B cell (primary cell): ENCODE data around the gene DPY19L1. TPM values are rescaled to one million over a fixed set of nuclear protein-coding genes. Genes with fewer than 3 reads are reported as not detected.
"Not testable (repeated sequence)": the region's sequence is repeated elsewhere in the genome, so short reads cannot be mapped to it uniquely, and the experiment has no call there.

Experiments
- ATAC-seq: fragments of 200-7000 bp; cut with Tn5 transposase; one replicate; pipeline ENCODE4 v1.10.0; 2021; ENCODE audit warnings: low read depth, mild to moderate bottlenecking, moderate number of reproducible peaks, moderate library complexity
- CTCF ChIA-PET: fragments of 350-600 bp; sonication (Branson Sonifier 250); formaldehyde crosslinking; loops from one replicate; lab custom pipeline; 2021; ENCODE audit warnings: antibody characterized with exemption, inconsistent platforms; lab: Charles Lee
- POLR2A ChIA-PET: fragments of 350-600 bp; sonication (Branson Sonifier 250); formaldehyde crosslinking; loops from one replicate; lab custom pipeline; 2021; ENCODE audit warnings: antibody characterized with exemption; lab: Charles Lee
- DNase-seq: peaks from one replicate; pipeline ENCODE4 v3.0.0; 2013
- H2AFZ ChIP-seq: 2 replicates; pipeline ENCODE4 v1.6.1; 2012; ENCODE audit warnings: mild to moderate bottlenecking, low read depth, low read length; ENCODE audit not compliant: insufficient read depth, poor library complexity, severe bottlenecking
- H3K27ac ChIP-seq, 2 donors: 1 replicate in 1 of 2; 2 replicates in 1 of 2; pipeline ENCODE4 v1.5.1; 2012 to 2013; ENCODE audit warnings: low read length in 2 of 2, mild to moderate bottlenecking in 2 of 2, moderate library complexity in 1 of 2
- H3K27me3 ChIP-seq, 4 experiments: fragments of 200-600 bp in 1 of 4; sonication (generic) in 1 of 4; replicated peaks in 1 of 4; 1 replicate in 2 of 4; 2 replicates in 2 of 4; pipeline versions ENCODE4 v1.6.1 to v1.7.0; 2013 to 2016; ENCODE audit warnings: low read length in 3 of 4, mild to moderate bottlenecking in 2 of 4, mixed read lengths in 1 of 4, moderate library complexity in 1 of 4; ENCODE audit not compliant: insufficient read depth in 4 of 4, control insufficient read depth in 3 of 4; ENCODE audit errors: control extremely low read depth in 1 of 4
- H3K36me3 ChIP-seq, 2 experiments: replicated peaks in 1 of 2; 1 replicate in 1 of 2; 2 replicates in 1 of 2; pipeline versions ENCODE4 v1.6.1 to v1.7.1; 2013; ENCODE audit warnings: low read length in 1 of 2; ENCODE audit not compliant: insufficient read depth in 2 of 2, control insufficient read depth in 1 of 2; ENCODE audit errors: control extremely low read depth in 1 of 2, extremely low read depth in 1 of 2
- H3K4me1 ChIP-seq, 2 donors: fragments of 200-600 bp in 1 of 2; sonication (generic) in 1 of 2; 1 replicate in 1 of 2; 2 replicates in 1 of 2; pipeline versions ENCODE4 v1.5.1 to v1.6.1; 2013 to 2017; ENCODE audit warnings: low read length in 2 of 2; ENCODE audit not compliant: control insufficient read depth in 2 of 2, insufficient read depth in 2 of 2
- H3K4me2 ChIP-seq: replicated peaks from 2 replicates; pipeline ENCODE3; 2012; ENCODE audit warnings: mild to moderate bottlenecking, low read depth, low read length; ENCODE audit not compliant: poor library complexity, severe bottlenecking
- H3K4me3 ChIP-seq, 5 experiments: fragments of 200-600 bp in 1 of 5; sonication (generic) in 1 of 5; 1 replicate in 3 of 5; 2 replicates in 2 of 5; pipeline versions ENCODE4 v1.5.1 to v1.7.0; 2011 to 2016; ENCODE audit warnings: low read length in 4 of 5, mild to moderate bottlenecking in 4 of 5, low read depth in 2 of 5, control low read depth in 1 of 5, moderate library complexity in 1 of 5; ENCODE audit not compliant: insufficient read depth in 1 of 5; ENCODE audit errors: control extremely low read depth in 1 of 5, extremely low read depth in 1 of 5
- H3K79me2 ChIP-seq: fragments of 200-600 bp; sonication (generic); one replicate; pipeline ENCODE4 v1.6.0; 2016; ENCODE audit warnings: low read length; ENCODE audit not compliant: control insufficient read depth, insufficient read depth
- H3K9ac ChIP-seq: fragments of 200-600 bp; sonication (generic); 2 replicates; pipeline ENCODE4 v1.6.1; 2017; ENCODE audit warnings: mild to moderate bottlenecking, low read length, moderate library complexity
- H3K9me3 ChIP-seq, 3 donors: one replicate each; pipeline versions ENCODE4 v1.6.1 to v1.7.1; 2013; ENCODE audit warnings: low read length in 2 of 3; ENCODE audit not compliant: control insufficient read depth in 2 of 3, insufficient read depth in 1 of 3; ENCODE audit errors: control extremely low read depth in 1 of 3
- H4K20me1 ChIP-seq: 2 replicates; pipeline ENCODE4 v1.6.0; 2012; ENCODE audit warnings: mild to moderate bottlenecking, low read length; ENCODE audit not compliant: insufficient read depth, control insufficient read depth, poor library complexity, severe bottlenecking
- H3K27ac Mint-ChIP-seq: one replicate; pipeline ENCODE4 v1.8.0; 2021; ENCODE audit warnings: mixed read lengths
- H3K27me3 Mint-ChIP-seq: one replicate; pipeline ENCODE4 v1.8.0; 2021; ENCODE audit warnings: mixed read lengths
- H3K4me1 Mint-ChIP-seq: one replicate; pipeline ENCODE4 v1.8.0; 2021; ENCODE audit warnings: mixed read lengths
- H3K4me3 Mint-ChIP-seq: one replicate; pipeline ENCODE4 v1.8.0; 2021; ENCODE audit warnings: mixed read lengths
- H3K9me3 Mint-ChIP-seq: one replicate; pipeline ENCODE4 v1.8.0; 2022; ENCODE audit warnings: mixed read lengths; ENCODE audit not compliant: insufficient read depth
- WGBS: methylation state at CpG from one replicate; pipeline ENCODE4 v1.1.5; 2013; ENCODE audit warnings: missing lambda C conversion rate; ENCODE audit not compliant: insufficient coverage; 5-methylcytosine and 5-hydroxymethylcytosine counted together
- intact Hi-C: fragments of 100-400 bp; cut with micrococcal nuclease; formaldehyde crosslinking; loops from one replicate; pipeline ENCODE4 v1.10.0; 2022
- polyA plus RNA-seq: library from polyadenylated mRNA; depleted of rRNA; stranded (reverse); fragments of >200 nt; gene quantifications from 2 replicates; pipeline ENCODE4 v1.2.3, GENCODE V29; 2012
- total RNA-seq, 2 donors: library from RNA; stranded (reverse); fragments of 120-200 nt in 1 of 2; gene quantifications; 1 replicate in 1 of 2; 2 replicates in 1 of 2; pipeline versions ENCODE4 v1.2.3 to v1.2.4, GENCODE V29; 2013 to 2022

The DPY19L1 gene
- total and polyA plus RNA-seq, 2 donors (not counting 1 experiment from before 2014, with no cell fraction given) = 2.0 to 13.0 TPM

- H3K27me3 ChIP-seq, H3K9me3 Mint-ChIP-seq, H3K9ac ChIP-seq, H3K4me1 ChIP-seq, H3K27me3 Mint-ChIP-seq, H3K4me1 Mint-ChIP-seq, H3K4me3 Mint-ChIP-seq, H3K4me3 ChIP-seq, H4K20me1 ChIP-seq, H3K9me3 ChIP-seq, H3K4me2 ChIP-seq, H3K27ac Mint-ChIP-seq, ATAC-seq, DNase-seq, H2AFZ ChIP-seq, CTCF ChIA-PET, POLR2A ChIA-PET, H3K36me3 ChIP-seq, H3K27ac ChIP-seq, H3K79me2 ChIP-seq, intact Hi-C loops: not testable (repeated sequence)
- WGBS = 76% methylated on average over 2 of the region's 2 CpGs
Measured at GRCh38 chr7:34919038-34919437, 118.2 kb downstream of the DPY19L1 start.

DNA sequence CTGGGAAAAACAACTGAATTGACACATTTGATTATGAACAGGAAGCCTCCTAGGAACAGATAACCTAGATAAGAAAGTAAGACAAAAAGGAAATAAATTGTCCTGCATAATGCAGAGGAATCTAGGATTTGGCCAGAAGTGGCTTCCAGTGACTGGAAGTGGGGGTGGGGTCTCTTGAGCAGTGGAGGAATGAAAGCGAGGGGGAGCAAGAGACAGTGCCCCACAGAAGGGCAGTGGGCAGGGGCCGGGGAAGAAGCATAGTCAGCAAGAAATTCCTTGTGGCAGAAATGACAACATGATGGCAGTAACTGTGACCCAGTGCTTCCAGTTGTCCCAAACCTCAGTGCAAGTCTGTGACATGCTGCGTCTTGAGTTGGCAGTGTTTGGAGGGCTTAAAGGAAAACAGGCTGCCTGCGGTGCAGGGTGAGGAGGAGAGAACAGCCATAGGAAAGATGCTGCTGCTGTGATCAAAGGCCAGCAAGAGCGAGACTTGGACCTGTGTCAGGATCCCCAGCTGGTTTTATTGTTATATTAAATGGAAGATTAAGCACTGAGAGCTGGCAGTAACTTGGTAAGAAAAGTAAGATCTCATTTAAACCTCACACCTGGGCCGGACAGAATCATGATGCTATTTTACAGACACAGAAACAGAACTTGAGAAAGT, 119.0 kb downstream of the DPY19L1 start:
- H3K9me3 ChIP-seq, H3K4me1 Mint-ChIP-seq, H3K27ac ChIP-seq, POLR2A ChIA-PET, ATAC-seq, H3K36me3 ChIP-seq, DNase-seq, intact Hi-C loops, H3K4me3 ChIP-seq, H3K79me2 ChIP-seq, H3K4me1 ChIP-seq, H3K9ac ChIP-seq, H3K9me3 Mint-ChIP-seq, H3K4me3 Mint-ChIP-seq, H3K4me2 ChIP-seq, H2AFZ ChIP-seq, CTCF ChIA-PET, H3K27me3 ChIP-seq, H3K27ac Mint-ChIP-seq, H3K27me3 Mint-ChIP-seq, H4K20me1 ChIP-seq: not testable (repeated sequence)
- 40% methylated on average over 1 of the region's 6 CpGs for WGBS

- H3K4me1 ChIP-seq, ATAC-seq, intact Hi-C loops, H3K4me3 Mint-ChIP-seq, H4K20me1 ChIP-seq, H3K9me3 ChIP-seq, H3K27me3 ChIP-seq, H3K4me3 ChIP-seq, H2AFZ ChIP-seq, H3K4me2 ChIP-seq, H3K27ac Mint-ChIP-seq, H3K9me3 Mint-ChIP-seq, DNase-seq, H3K27me3 Mint-ChIP-seq, CTCF ChIA-PET, H3K4me1 Mint-ChIP-seq, H3K27ac ChIP-seq, H3K36me3 ChIP-seq, POLR2A ChIA-PET, H3K9ac ChIP-seq, H3K79me2 ChIP-seq: not testable (repeated sequence)
- WGBS = 85% methylated on average over 1 of the region's 4 CpGs
Measured at GRCh38 chr7:34917515-34917914, 119.8 kb downstream of the DPY19L1 start.
